Adrenal gland (tissue), 5 donors: Measurements from ENCODE around the gene HMGCS2.

Source experiments
- POLR2A ChIP-seq, 2 donors: fragments of 450-650 bp; IDR thresholded peaks; one replicate each; pipeline ENCODE4 v1.6.1; 2017; ENCODE audit warnings: antibody characterized with exemption in 2 of 2, mild to moderate bottlenecking in 2 of 2, moderate library complexity in 1 of 2
- TF ChIP-seq, protein P1 (sequence below), 6 experiments: fragments of 450-650 bp in 4 of 6; fragments of 200-600 bp in 2 of 6; sonication (generic) in 1 of 6; IDR thresholded peaks; 1 replicate in 5 of 6; 2 replicates in 1 of 6; pipeline versions ENCODE4 v1.5.1 to v1.8.0; 2016 to 2021; ENCODE audit warnings: antibody characterized with exemption in 6 of 6, mild to moderate bottlenecking in 2 of 6, moderate library complexity in 1 of 6
- donor health status: DM: no; HTN: no; CAD: no.

DNA sequence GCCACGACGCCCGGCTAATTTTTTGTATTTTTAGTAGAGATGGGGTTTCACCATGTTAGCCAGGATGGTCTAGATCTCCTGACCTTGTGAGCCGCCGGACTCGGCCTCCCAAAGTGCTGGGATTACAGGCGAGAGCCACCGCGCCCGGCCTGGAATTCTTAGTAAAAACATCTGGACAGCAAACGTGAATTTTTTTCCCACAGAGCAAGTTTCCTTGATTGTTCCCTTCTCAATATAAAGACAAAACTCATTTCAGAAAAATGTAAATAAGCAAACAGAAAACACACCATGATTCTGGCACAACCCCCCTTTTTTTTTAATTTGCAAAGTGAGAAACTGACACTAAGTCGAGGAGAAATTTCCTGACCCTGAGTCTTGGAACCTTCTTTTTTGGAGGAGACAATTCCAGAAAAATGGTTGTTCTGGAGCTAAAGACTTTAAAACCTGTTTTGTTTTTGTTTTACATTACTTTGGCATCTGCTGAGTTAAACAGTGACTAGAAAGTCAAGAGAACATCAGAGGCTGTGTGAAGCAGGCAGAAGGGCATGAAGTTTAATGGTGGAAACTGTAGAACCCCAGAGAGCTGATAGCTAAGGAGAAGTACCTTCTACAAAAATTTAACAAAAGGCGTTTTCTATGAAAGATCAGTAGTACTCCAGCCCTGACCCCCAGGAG lies 10.3 kb upstream of the HMGCS2 start:
- TF ChIP-seq, protein P1, sequence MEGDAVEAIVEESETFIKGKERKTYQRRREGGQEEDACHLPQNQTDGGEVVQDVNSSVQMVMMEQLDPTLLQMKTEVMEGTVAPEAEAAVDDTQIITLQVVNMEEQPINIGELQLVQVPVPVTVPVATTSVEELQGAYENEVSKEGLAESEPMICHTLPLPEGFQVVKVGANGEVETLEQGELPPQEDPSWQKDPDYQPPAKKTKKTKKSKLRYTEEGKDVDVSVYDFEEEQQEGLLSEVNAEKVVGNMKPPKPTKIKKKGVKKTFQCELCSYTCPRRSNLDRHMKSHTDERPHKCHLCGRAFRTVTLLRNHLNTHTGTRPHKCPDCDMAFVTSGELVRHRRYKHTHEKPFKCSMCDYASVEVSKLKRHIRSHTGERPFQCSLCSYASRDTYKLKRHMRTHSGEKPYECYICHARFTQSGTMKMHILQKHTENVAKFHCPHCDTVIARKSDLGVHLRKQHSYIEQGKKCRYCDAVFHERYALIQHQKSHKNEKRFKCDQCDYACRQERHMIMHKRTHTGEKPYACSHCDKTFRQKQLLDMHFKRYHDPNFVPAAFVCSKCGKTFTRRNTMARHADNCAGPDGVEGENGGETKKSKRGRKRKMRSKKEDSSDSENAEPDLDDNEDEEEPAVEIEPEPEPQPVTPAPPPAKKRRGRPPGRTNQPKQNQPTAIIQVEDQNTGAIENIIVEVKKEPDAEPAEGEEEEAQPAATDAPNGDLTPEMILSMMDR (IDR thresholded peaks at IDR 0.05): no peak
- no peak for TF ChIP-seq POLR2A (IDR thresholded peaks at IDR 0.05)
